Panc1 (cell line): ENCODE results near the gene SFXN3.

Experiments used
- POLR2AphosphoS5 ChIP-seq: IDR thresholded peaks from 2 replicates; pipeline ENCODE4 v1.6.1; 2012; ENCODE audit warnings: mild to moderate bottlenecking, low read depth, low read length, moderate library complexity
- SIN3A ChIP-seq: IDR thresholded peaks from 2 replicates; pipeline ENCODE4 v1.6.1; 2012; ENCODE audit warnings: low read depth, mild to moderate bottlenecking, low read length, moderate library complexity, borderline replicate concordance; ENCODE audit not compliant: insufficient read depth
- TCF7L2 ChIP-seq: IDR thresholded peaks from 2 replicates; pipeline ENCODE4 v1.6.1; 2011; ENCODE audit warnings: mild to moderate bottlenecking, low read depth, low read length, inconsistent platforms
- TF ChIP-seq, protein P1 (sequence below): fragments of 450-650 bp; IDR thresholded peaks from 2 replicates; pipeline ENCODE4 v1.5.1; 2017; ENCODE audit warnings: mild to moderate bottlenecking
- TF ChIP-seq, protein P2 (sequence below), 2 experiments: IDR thresholded peaks; 2 replicates each; pipeline ENCODE4 v1.6.1; 2011 to 2012; ENCODE audit warnings: low read depth in 2 of 2, control low read depth in 1 of 2, low read length in 1 of 2, mild to moderate bottlenecking in 1 of 2, moderate library complexity in 1 of 2; ENCODE audit not compliant: insufficient read depth in 1 of 2

DNA sequence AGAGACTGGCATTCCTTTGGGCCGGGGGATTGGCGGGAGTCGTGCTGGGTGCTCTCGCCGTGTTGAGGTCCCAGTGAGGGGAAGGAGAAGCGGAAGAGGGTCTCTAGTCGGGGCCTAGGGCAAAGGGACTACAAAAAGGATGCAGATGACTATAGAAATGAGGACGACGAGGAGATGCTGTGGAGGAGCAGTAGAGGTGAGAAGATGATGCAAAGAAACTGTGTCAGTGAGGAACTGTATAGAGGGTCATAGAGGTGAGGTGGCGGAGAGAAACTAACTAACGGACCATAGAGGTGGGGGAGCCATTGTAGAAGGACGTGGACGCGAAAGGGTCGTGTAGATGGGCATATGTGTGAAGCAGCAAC is 43.4 kb upstream of the SFXN3 start:
- TF ChIP-seq, protein P1, sequence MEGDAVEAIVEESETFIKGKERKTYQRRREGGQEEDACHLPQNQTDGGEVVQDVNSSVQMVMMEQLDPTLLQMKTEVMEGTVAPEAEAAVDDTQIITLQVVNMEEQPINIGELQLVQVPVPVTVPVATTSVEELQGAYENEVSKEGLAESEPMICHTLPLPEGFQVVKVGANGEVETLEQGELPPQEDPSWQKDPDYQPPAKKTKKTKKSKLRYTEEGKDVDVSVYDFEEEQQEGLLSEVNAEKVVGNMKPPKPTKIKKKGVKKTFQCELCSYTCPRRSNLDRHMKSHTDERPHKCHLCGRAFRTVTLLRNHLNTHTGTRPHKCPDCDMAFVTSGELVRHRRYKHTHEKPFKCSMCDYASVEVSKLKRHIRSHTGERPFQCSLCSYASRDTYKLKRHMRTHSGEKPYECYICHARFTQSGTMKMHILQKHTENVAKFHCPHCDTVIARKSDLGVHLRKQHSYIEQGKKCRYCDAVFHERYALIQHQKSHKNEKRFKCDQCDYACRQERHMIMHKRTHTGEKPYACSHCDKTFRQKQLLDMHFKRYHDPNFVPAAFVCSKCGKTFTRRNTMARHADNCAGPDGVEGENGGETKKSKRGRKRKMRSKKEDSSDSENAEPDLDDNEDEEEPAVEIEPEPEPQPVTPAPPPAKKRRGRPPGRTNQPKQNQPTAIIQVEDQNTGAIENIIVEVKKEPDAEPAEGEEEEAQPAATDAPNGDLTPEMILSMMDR = no peak
- TF ChIP-seq POLR2AphosphoS5 (no peak), TCF7L2 (no peak), SIN3A (no peak)
- TF ChIP-seq, protein P2, sequence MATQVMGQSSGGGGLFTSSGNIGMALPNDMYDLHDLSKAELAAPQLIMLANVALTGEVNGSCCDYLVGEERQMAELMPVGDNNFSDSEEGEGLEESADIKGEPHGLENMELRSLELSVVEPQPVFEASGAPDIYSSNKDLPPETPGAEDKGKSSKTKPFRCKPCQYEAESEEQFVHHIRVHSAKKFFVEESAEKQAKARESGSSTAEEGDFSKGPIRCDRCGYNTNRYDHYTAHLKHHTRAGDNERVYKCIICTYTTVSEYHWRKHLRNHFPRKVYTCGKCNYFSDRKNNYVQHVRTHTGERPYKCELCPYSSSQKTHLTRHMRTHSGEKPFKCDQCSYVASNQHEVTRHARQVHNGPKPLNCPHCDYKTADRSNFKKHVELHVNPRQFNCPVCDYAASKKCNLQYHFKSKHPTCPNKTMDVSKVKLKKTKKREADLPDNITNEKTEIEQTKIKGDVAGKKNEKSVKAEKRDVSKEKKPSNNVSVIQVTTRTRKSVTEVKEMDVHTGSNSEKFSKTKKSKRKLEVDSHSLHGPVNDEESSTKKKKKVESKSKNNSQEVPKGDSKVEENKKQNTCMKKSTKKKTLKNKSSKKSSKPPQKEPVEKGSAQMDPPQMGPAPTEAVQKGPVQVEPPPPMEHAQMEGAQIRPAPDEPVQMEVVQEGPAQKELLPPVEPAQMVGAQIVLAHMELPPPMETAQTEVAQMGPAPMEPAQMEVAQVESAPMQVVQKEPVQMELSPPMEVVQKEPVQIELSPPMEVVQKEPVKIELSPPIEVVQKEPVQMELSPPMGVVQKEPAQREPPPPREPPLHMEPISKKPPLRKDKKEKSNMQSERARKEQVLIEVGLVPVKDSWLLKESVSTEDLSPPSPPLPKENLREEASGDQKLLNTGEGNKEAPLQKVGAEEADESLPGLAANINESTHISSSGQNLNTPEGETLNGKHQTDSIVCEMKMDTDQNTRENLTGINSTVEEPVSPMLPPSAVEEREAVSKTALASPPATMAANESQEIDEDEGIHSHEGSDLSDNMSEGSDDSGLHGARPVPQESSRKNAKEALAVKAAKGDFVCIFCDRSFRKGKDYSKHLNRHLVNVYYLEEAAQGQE (IDR thresholded peaks at IDR 0.05; ENCODE audit: insufficient read depth in 1 of 2, low read depth in 2 of 2, low read length in 1 of 2) = no peak
